Body of pancreas (tissue), 4 donors: Measurements from ENCODE around the gene PCBP2.

ENCODE experiments used
- POLR2A ChIP-seq, 3 donors: fragments of 450-650 bp; IDR thresholded peaks; one replicate each; pipeline ENCODE4 v1.6.1; 2016; ENCODE audit warnings: antibody characterized with exemption in 3 of 3, mild to moderate bottlenecking in 2 of 3
- TF ChIP-seq, protein P1 (sequence below), 7 experiments: fragments of 450-650 bp in 4 of 7; fragments of 200-600 bp in 3 of 7; sonication (generic) in 3 of 7; IDR thresholded peaks; one replicate each; pipeline ENCODE4 v1.5.1; 2016 to 2019; ENCODE audit warnings: antibody characterized with exemption in 7 of 7

- TF ChIP-seq, protein P1, sequence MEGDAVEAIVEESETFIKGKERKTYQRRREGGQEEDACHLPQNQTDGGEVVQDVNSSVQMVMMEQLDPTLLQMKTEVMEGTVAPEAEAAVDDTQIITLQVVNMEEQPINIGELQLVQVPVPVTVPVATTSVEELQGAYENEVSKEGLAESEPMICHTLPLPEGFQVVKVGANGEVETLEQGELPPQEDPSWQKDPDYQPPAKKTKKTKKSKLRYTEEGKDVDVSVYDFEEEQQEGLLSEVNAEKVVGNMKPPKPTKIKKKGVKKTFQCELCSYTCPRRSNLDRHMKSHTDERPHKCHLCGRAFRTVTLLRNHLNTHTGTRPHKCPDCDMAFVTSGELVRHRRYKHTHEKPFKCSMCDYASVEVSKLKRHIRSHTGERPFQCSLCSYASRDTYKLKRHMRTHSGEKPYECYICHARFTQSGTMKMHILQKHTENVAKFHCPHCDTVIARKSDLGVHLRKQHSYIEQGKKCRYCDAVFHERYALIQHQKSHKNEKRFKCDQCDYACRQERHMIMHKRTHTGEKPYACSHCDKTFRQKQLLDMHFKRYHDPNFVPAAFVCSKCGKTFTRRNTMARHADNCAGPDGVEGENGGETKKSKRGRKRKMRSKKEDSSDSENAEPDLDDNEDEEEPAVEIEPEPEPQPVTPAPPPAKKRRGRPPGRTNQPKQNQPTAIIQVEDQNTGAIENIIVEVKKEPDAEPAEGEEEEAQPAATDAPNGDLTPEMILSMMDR (IDR thresholded peaks at IDR 0.05), result no peak
- TF ChIP-seq POLR2A (IDR thresholded peaks at IDR 0.05), result no peak
Measured at GRCh38 chr12:53523131-53523530, 71.2 kb downstream of the PCBP2 start.
